ENCODE measurements around the gene KCNA3.

Gene KCNA3

GRCh38 chr1:110627764-110628163 is 47.0 kb downstream of the KCNA3 start:
- no peaks in the 10 kb centered on the region for H3K4me1 ChIP-seq (ENCODE audit: control insufficient read depth, insufficient read depth, low read length)
- no peak for DNase-seq (ENCODE audit: low read depth)
- H3K4me3 ChIP-seq (ENCODE audit: low read length): no peak overlapping the region
- H3K36me3 ChIP-seq (ENCODE audit: control insufficient read depth, insufficient read depth, low read length, severe bottlenecking): no peaks in the 10 kb centered on the region
- peaks cover 4% of the 10 kb centered on the region for H3K9me3 ChIP-seq (ENCODE audit: control insufficient read depth, low read length)
- H3K27me3 ChIP-seq (replicated peaks; ENCODE audit: control insufficient read depth, insufficient read depth, low read length): peaks cover 37% of the 10 kb centered on the region
- H3K9ac ChIP-seq (ENCODE audit: low read length): no peak overlapping the region

DNA sequence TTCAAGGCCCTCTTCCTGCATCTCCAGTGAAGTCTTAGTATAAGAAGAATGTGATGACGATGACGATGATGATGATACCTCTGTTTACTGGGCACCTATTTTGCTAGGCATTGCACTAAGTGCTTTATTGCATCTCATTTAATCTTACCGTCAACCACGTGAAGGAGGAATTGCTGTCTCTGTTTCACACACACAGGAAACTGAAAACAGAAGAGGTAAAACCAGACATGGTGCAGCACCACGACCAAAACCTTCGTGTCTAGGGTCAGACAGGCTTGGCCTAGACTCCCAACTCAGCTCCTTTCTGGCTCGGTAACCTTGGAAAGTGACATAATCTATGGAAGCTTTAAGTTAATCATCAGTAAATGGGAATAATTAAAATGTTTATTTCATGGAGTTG is 47.9 kb downstream of the KCNA3 start:
- Histone ChIP-seq H3K36me3 (ENCODE audit: control insufficient read depth, insufficient read depth, low read length, severe bottlenecking) (no peaks in the 10 kb centered on the region), H3K27me3 (replicated peaks; ENCODE audit: control insufficient read depth, insufficient read depth, low read length) (peaks cover 39% of the 10 kb centered on the region), H3K4me1 (ENCODE audit: control insufficient read depth, insufficient read depth, low read length) (no peaks in the 10 kb centered on the region), H3K9me3 (ENCODE audit: control insufficient read depth, low read length) (peaks cover 4% of the 10 kb centered on the region), H3K4me3 (ENCODE audit: low read length) (no peak overlapping the region), H3K9ac (ENCODE audit: low read length) (no peak overlapping the region)
- no peak for DNase-seq (ENCODE audit: low read depth)
